ENCODE results near the gene CCDC83.

The CCDC83 gene

GRCh38 chr11:85855341-85855656 is at the start of gene CCDC83:
Gene CCDC83, plus strand, starts transcription at chr11:85855383. Its CDS starts 9,741 bp downstream, at chr11:85865124.
- H3K4me3 ChIP-seq (ENCODE audit: low read depth, low read length): peak within 1 kb of the TSS; percentile 65
- no peak for DNase-seq (ENCODE audit: low read depth)
- no peak for TF ChIP-seq CTCF (conservative IDR thresholded peaks at IDR 0.05; ENCODE audit: low read depth, low read length)

GRCh38 chr11:85805387-85805786 is 49.8 kb upstream of the CCDC83 start:
- no peak for TF ChIP-seq CTCF (conservative IDR thresholded peaks at IDR 0.05; ENCODE audit: low read depth, low read length)
- DNase-seq (ENCODE audit: low read depth): no peak
- no peak overlapping the region for H3K4me3 ChIP-seq (ENCODE audit: low read depth, low read length)

GRCh38 chr11:85806016-85806415 is 49.2 kb upstream of the CCDC83 start:
- no peak for DNase-seq (ENCODE audit: low read depth)
- TF ChIP-seq CTCF (conservative IDR thresholded peaks at IDR 0.05; ENCODE audit: low read depth, low read length): no peak
- no peak overlapping the region for H3K4me3 ChIP-seq (ENCODE audit: low read depth, low read length)

- DNase-seq (ENCODE audit: low read depth): no peak
- H3K4me3 ChIP-seq (ENCODE audit: low read depth, low read length): no peak overlapping the region
- no peak for TF ChIP-seq CTCF (conservative IDR thresholded peaks at IDR 0.05; ENCODE audit: low read depth, low read length)
Observed at GRCh38 chr11:85806876-85807275, 48.3 kb upstream of the CCDC83 start.

- H3K4me3 ChIP-seq (ENCODE audit: low read depth, low read length): no peak overlapping the region
- no peak for DNase-seq (ENCODE audit: low read depth)
- no peak for TF ChIP-seq CTCF (conservative IDR thresholded peaks at IDR 0.05; ENCODE audit: low read depth, low read length)
Observed at GRCh38 chr11:85809191-85809590, 46.0 kb upstream of the CCDC83 start.

GRCh38 chr11:85809863-85810262 is 45.3 kb upstream of the CCDC83 start:
- peak; percentile 29 for TF ChIP-seq CTCF (conservative IDR thresholded peaks at IDR 0.05; ENCODE audit: low read depth, low read length)
- no peak for DNase-seq (ENCODE audit: low read depth)
- no peak overlapping the region for H3K4me3 ChIP-seq (ENCODE audit: low read depth, low read length)

GRCh38 chr11:85810521-85810870 is 44.7 kb upstream of the CCDC83 start:
- peak overlapping the region; percentile 62 for H3K4me3 ChIP-seq (ENCODE audit: low read depth, low read length)
- no peak for DNase-seq (ENCODE audit: low read depth)
- TF ChIP-seq CTCF (conservative IDR thresholded peaks at IDR 0.05; ENCODE audit: low read depth, low read length): no peak
